ENCODE data around the gene USP12. TPM values are rescaled to one million over a fixed set of nuclear protein-coding genes. Genes with fewer than 3 reads are reported as not detected.

The USP12 gene
- total and polyA plus RNA-seq, 5 donors: 5.4 to 19.3 (median 17.8) TPM

DNA sequence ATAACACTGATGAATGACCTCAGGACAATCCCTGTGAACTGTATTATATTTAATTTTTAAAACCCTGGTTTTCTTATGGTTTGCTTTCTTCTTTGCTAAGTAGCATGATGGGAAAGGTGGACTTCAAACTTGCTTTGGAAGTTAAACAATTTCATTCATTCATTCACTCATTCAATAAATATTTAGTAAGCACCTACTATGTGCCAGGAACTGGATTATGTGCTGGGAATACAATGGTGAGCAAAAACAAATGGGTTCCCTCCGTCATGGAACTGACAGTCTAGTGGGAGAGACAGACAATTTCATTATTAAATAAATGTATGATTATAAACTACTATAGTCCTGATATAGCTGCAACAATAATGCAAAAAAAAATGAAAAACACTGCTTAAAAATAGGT, 70.3 kb downstream of the USP12 start:
- no peak overlapping the region for H3K4me3 ChIP-seq (ENCODE audit: low read length)
- no peaks in the 10 kb centered on the region for H3K27me3 ChIP-seq (ENCODE audit: control insufficient read depth, insufficient read depth)
- ATAC-seq: no peak
- intact Hi-C loops (cut with DNase I): no loop called here
- 96% methylated on average over 1 of the region's 1 CpG for WGBS
- no peak overlapping the region for H3K27ac ChIP-seq (ENCODE audit: low read length)
- DNase-seq: no peak
- no peaks in the 10 kb centered on the region for H3K9me3 ChIP-seq (ENCODE audit: control insufficient read depth, low read length)
- H3K4me1 ChIP-seq (ENCODE audit: control insufficient read depth, insufficient read depth, low read length): no peaks in the 10 kb centered on the region

DNA sequence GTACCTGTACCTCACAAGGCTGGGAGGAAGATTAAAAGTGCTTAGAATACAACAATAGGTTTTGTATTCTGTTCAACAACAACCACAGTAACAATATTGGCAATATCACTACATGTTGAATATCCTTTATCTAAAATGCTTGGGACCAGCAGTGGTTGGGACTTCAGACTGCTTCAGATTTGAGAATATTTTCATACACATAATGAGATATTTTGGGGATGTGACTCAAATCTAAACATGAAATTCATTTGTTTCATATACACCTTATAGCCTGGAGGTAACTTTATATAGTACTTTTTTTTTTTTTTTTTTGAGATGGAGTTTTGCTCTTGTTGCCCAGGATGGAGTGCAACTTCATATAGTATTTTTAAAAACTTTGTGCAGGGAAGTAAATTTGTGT, 73.9 kb downstream of the USP12 start:
- Histone ChIP-seq H3K27me3 (ENCODE audit: control insufficient read depth, insufficient read depth) (no peaks in the 10 kb centered on the region), H3K9me3 (ENCODE audit: control insufficient read depth, low read length) (no peaks in the 10 kb centered on the region), H3K27ac (ENCODE audit: low read length) (no peak overlapping the region), H3K4me3 (ENCODE audit: low read length) (no peak overlapping the region), H3K4me1 (ENCODE audit: control insufficient read depth, insufficient read depth, low read length) (no peaks in the 10 kb centered on the region)
- DNase-seq (no peak), ATAC-seq (no peak)
- intact Hi-C loops (cut with DNase I): no loop called here

DNA sequence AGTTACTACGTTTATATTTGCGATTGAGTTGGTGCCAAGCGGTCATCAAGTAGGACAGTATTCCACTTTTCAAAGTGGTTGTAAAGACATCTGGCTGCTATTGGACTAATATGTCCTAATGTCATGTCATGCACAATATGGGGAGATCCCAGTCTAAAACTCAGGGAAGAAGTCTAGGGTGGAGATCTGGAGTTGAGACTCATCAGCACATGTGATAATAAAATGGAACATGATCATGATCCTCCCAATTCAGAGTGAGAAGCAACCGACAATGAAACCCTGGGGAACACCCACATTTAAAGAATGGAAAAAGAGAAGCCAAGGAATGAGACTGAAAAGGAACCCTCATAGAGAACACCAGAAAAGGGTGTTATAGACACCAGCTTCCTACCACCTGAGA, 80.2 kb downstream of the USP12 start:
- no peak overlapping the region for H3K27ac ChIP-seq (ENCODE audit: low read length)
- H3K4me3 ChIP-seq (ENCODE audit: low read length): no peak overlapping the region
- H3K9me3 ChIP-seq (ENCODE audit: control insufficient read depth, low read length): no peaks in the 10 kb centered on the region
- intact Hi-C loops (cut with DNase I): no loop called here
- no peaks in the 10 kb centered on the region for H3K27me3 ChIP-seq (ENCODE audit: control insufficient read depth, insufficient read depth)
- DNase-seq (no peak), ATAC-seq (no peak)
- WGBS: 95% methylated on average over 4 of the region's 4 CpGs
- peaks cover 1% of the 10 kb centered on the region for H3K4me1 ChIP-seq (ENCODE audit: control insufficient read depth, insufficient read depth, low read length)

DNA sequence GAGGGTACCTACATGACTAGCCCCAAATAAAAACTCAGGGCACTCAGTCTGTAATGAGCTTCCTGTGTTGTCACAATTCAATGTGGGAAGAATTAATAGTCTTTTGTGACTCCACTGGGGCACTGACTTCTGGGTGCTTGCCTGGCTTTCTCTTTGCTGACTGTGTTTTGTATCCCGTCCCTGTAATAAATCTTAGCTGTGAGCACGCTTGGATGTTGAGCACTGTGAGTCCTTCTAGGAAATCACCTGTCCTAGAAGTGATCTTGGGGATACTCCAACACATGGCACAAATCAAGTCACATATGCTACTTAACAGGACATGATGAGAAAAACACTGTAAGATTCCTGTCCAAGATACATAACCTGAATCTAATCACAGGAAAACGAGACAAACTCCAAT, 83.0 kb downstream of the USP12 start:
- 79% methylated on average over 3 of the region's 3 CpGs for WGBS
- DNase-seq (no peak), ATAC-seq (no peak)
- intact Hi-C loops (cut with DNase I): no loop called here
- Histone ChIP-seq H3K4me3 (ENCODE audit: low read length) (no peak overlapping the region), H3K4me1 (ENCODE audit: control insufficient read depth, insufficient read depth, low read length) (peaks cover 1% of the 10 kb centered on the region), H3K27ac (ENCODE audit: low read length) (no peak overlapping the region), H3K9me3 (ENCODE audit: control insufficient read depth, low read length) (no peaks in the 10 kb centered on the region), H3K27me3 (ENCODE audit: control insufficient read depth, insufficient read depth) (no peaks in the 10 kb centered on the region)

DNA sequence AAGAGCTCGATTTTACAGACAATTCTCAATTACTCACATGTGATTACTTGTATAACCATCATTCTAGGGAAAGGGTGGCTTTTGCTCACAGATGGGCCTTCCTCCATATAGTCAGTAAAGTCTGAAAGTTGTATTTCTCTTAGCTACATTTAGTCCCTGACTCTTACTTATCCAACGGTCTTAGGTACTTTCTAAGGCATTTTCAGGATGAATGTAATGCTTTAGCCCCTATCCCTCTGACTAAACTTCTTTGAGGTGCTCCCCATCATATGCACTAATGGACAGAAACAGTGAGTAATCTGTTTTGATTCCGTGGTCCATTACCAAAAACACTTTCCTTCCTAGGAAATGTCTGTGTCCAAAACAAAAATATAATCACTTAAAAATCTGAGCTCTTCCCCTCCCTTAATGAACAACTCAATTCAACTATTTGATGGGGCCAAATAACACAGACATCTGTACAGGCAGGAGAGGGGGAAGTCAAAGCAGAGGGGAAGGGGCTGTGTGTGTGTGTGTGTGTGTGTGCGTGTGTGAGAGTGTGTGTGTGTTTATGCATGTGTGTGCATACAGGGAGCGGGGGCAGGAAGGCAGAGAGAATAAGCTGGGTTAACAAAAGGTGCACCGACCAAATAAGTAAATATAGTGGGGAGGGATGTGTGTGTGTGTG, 84.9 kb downstream of the USP12 start:
- intact Hi-C loops (cut with DNase I): no loop called here
- Histone ChIP-seq H3K4me1 (ENCODE audit: control insufficient read depth, insufficient read depth, low read length) (peaks cover 1% of the 10 kb centered on the region), H3K27me3 (ENCODE audit: control insufficient read depth, insufficient read depth) (no peaks in the 10 kb centered on the region), H3K27ac (ENCODE audit: low read length) (no peak overlapping the region), H3K4me3 (ENCODE audit: low read length) (no peak overlapping the region), H3K9me3 (ENCODE audit: control insufficient read depth, low read length) (no peaks in the 10 kb centered on the region)
- 71% methylated on average over 6 of the region's 6 CpGs for WGBS
- no peak for DNase-seq
- ATAC-seq: no peak

DNA sequence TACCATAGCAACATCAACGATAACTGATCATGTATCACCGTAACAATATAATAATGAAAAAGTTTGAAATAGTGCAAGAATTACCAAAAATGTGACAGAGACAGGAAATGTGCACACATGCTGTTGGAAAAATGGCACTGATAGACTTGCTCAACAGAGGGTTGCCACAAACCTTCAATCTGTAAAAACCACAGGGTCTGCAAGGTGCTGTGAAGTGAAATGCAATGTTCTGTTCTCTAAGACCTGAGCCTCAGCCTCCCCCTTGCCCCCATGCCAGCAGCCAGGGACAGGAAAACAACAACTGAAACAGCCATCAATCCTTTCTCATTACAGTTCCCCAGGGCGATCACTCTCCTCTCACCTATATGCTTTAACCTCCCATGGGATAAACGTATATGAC, 88.4 kb downstream of the USP12 start:
- Histone ChIP-seq H3K9me3 (ENCODE audit: control insufficient read depth, low read length) (no peaks in the 10 kb centered on the region), H3K27me3 (ENCODE audit: control insufficient read depth, insufficient read depth) (no peaks in the 10 kb centered on the region), H3K27ac (ENCODE audit: low read length) (no peak overlapping the region), H3K4me1 (ENCODE audit: control insufficient read depth, insufficient read depth, low read length) (peaks cover 3% of the 10 kb centered on the region), H3K4me3 (ENCODE audit: low read length) (no peak overlapping the region)
- ATAC-seq: no peak
- 76% methylated on average over 4 of the region's 4 CpGs for WGBS
- intact Hi-C loops (cut with DNase I): no loop called here
- no peak for DNase-seq

DNA sequence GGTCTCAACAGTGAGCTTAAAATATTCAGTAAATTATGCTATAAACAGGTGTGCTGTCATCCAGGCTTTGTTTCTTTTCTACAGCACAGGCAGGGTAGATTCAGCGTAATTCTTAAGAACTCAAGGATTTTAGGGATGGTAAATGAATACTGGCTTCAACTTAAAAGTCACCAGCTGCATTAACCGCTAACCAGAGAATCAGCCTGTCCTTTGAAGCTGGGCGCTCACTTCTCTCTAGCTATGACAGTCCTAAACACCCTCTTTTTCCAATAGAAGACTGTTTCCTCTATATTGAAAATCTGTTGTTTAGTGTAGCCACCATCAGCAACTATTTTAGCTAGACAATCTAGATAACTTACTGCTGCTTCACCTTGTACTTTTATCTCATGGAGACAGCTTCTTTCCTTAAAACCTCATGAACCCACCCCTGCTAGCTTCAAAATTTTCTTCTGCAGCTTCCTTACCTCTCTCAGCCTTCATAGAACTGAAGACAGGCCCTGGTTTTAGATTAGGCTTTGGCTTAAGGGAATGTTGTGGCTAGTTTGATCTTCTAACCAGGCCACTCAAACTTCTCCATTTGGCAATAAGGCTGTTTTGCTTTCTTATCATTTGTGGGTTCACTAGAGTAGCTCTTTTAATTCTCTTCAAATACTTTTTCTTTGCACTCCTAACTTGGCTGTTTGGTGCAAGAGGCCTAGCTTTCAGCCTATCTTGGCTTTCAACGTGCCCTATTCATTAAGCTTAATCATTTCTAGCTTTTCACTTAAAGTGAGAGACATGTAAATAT, 89.5 kb downstream of the USP12 start:
- intact Hi-C loops (cut with DNase I): no loop called here
- no peak overlapping the region for H3K27ac ChIP-seq (ENCODE audit: low read length)
- ATAC-seq (no peak), DNase-seq (no peak)
- H3K9me3 ChIP-seq (ENCODE audit: control insufficient read depth, low read length): no peaks in the 10 kb centered on the region
- no peak overlapping the region for H3K4me3 ChIP-seq (ENCODE audit: low read length)
- H3K27me3 ChIP-seq (ENCODE audit: control insufficient read depth, insufficient read depth): no peaks in the 10 kb centered on the region
- WGBS: 78% methylated on average over 4 of the region's 4 CpGs
- H3K4me1 ChIP-seq (ENCODE audit: control insufficient read depth, insufficient read depth, low read length): peaks cover 3% of the 10 kb centered on the region

DNA sequence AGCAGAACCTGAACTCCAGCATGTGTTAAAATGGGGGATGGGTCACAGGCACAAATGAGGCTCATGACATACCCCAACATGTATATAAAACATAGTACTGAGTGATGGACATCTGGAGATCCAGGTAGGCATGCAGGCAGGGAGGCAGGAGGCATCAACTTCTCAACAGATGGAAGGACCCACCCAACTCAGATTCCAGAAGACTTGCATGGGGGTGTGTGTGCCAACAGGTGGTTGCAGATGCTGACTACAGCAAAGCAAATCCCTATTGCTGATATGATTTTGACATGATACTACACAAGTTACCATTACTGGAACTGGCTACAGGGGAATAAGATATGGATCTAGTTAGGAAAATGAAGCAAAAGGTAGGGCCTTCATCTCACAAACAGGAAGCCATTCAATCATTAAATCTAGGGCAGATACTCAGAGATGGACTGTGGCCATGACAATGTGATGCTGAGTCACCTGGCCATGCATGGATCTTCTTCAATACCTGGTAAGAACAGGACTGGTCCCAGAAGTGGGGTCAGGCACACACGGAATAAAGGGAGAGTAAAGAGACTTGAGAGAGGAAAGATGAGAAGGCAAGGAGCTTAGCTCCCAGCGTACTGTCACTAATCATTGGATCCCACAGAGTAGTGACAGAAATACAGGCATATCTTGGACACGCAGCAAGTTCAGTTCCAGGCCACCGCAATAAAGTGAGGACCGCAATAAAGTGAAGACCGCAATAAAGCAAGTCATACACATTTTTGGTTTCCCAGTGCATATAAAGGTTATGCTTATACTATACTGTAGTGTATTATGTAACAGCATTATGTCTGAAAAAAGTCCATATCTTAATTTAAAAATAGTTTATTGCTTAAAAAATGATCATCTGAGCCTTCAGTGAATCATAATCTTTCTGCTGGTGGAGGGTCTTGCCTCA, 91.3 kb downstream of the USP12 start:
- Histone ChIP-seq H3K27ac (ENCODE audit: low read length) (no peak overlapping the region), H3K4me1 (ENCODE audit: control insufficient read depth, insufficient read depth, low read length) (peaks cover 3% of the 10 kb centered on the region), H3K4me3 (ENCODE audit: low read length) (no peak overlapping the region), H3K27me3 (ENCODE audit: control insufficient read depth, insufficient read depth) (no peaks in the 10 kb centered on the region), H3K9me3 (ENCODE audit: control insufficient read depth, low read length) (no peaks in the 10 kb centered on the region)
- ATAC-seq: no peak
- DNase-seq: no peak
- intact Hi-C loops (cut with DNase I): no loop called here
- 95% methylated on average over 6 of the region's 6 CpGs for WGBS

DNA sequence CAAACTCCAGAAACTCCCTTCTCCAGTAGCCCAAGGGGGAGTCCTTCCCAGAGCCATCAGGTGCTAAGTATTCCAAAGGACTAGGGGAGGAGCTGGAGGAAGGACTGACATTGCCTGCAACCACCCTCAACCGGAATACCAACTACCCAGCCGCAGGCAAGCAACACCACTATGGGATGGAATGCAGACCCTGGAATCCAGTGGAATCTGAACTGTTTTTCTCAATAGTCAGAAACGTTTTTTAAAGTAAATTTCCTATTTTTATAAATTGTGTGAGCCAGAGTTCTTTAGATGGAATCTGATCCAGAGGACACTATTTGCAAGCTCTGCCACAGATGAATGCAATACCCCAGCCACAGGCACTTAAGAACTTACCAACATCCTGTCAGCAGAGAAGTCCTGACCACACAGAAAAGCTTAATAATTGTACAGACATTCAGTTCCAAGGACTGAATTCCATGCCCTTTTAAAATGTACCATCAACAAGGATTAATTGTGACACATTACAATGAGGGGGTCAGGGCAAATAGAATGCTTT, 92.1 kb downstream of the USP12 start:
- no peaks in the 10 kb centered on the region for H3K27me3 ChIP-seq (ENCODE audit: control insufficient read depth, insufficient read depth)
- intact Hi-C loops (cut with DNase I): no loop called here
- ATAC-seq: no peak
- H3K27ac ChIP-seq (ENCODE audit: low read length): no peak overlapping the region
- no peak overlapping the region for H3K4me3 ChIP-seq (ENCODE audit: low read length)
- WGBS: 80% methylated on average over 3 of the region's 3 CpGs
- H3K4me1 ChIP-seq (ENCODE audit: control insufficient read depth, insufficient read depth, low read length): peaks cover 3% of the 10 kb centered on the region
- H3K9me3 ChIP-seq (ENCODE audit: control insufficient read depth, low read length): no peaks in the 10 kb centered on the region
- DNase-seq: no peak

DNA sequence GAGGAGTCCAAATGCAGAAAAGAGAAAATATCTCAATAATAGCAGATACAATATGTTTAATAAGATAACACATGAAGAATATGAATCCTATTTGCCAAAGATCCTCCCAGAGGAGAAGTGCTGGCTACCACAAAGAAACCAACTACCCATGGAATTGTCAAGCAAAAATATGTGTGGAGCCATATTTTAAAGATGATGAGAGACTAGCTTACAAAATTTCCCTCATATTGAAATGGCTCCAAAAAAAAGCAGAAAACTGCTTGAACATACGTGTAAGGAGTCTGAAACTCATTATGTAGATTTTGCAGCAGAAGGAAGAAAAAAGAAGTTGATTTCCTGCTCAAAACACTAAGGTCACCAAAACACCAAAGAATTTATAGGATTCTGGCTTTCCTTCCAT, 94.2 kb downstream of the USP12 start:
- H3K27ac ChIP-seq (ENCODE audit: low read length): no peak overlapping the region
- no peaks in the 10 kb centered on the region for H3K9me3 ChIP-seq (ENCODE audit: control insufficient read depth, low read length)
- DNase-seq: no peak
- H3K4me1 ChIP-seq (ENCODE audit: control insufficient read depth, insufficient read depth, low read length): peaks cover 3% of the 10 kb centered on the region
- 58% methylated on average over 1 of the region's 1 CpG for WGBS
- no peaks in the 10 kb centered on the region for H3K27me3 ChIP-seq (ENCODE audit: control insufficient read depth, insufficient read depth)
- intact Hi-C loops (cut with DNase I): no loop called here
- ATAC-seq: no peak
- no peak overlapping the region for H3K4me3 ChIP-seq (ENCODE audit: low read length)

DNA sequence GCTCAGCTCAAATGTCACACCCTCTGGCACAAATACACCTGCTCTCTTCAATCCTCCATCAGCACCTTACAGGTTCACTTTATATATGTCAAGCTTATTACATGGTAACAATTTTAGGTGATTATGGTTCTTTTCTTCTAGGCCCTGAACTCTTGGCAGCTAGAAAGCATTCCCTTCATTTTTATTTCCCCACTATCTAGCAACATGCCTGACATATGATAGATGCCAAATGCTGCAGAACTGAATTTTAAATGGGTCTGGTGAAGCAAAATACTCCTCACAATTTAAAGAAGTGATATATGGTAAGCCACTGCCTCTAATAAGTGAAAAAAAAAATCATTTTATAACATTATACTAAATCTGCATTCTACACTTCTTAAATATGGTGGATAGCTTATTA, 95.2 kb downstream of the USP12 start:
- no peaks in the 10 kb centered on the region for H3K27me3 ChIP-seq (ENCODE audit: control insufficient read depth, insufficient read depth)
- ATAC-seq: no peak
- no peak for DNase-seq
- intact Hi-C loops (cut with DNase I): no loop called here
- H3K4me3 ChIP-seq (ENCODE audit: low read length): no peak overlapping the region
- H3K27ac ChIP-seq (ENCODE audit: low read length): no peak overlapping the region
- H3K9me3 ChIP-seq (ENCODE audit: control insufficient read depth, low read length): no peaks in the 10 kb centered on the region
- peaks cover 3% of the 10 kb centered on the region for H3K4me1 ChIP-seq (ENCODE audit: control insufficient read depth, insufficient read depth, low read length)
